HG02642 (cell line): ENCODE results near the gene CAMK2B.

Experiments used
- ATAC-seq: cut with Tn5 transposase; IDR thresholded peaks from one replicate; pipeline ENCODE4 v1.9.1; 2021; ENCODE audit warnings: mild to moderate bottlenecking; ENCODE audit not compliant: unreplicated experiment, poor library complexity

The CAMK2B gene

GRCh38 chr7:44331682-44332081 lies 6.3 kb upstream of the CAMK2B start:
- no peak for ATAC-seq

GRCh38 chr7:44330331-44330730 lies 4.9 kb upstream of the CAMK2B start:
- ATAC-seq = no peak

GRCh38 chr7:44329888-44330287 lies 4.5 kb upstream of the CAMK2B start:
- ATAC-seq = no peak

GRCh38 chr7:44329081-44329480 lies 3.7 kb upstream of the CAMK2B start:
- ATAC-seq = no peak

- ATAC-seq = no peak
Observed at GRCh38 chr7:44327981-44328380, 2.6 kb upstream of the CAMK2B start.

- no peak for ATAC-seq
Observed at GRCh38 chr7:44326261-44327125, 1.1 kb upstream of the CAMK2B start.

- ATAC-seq = no peak
Observed at GRCh38 chr7:44325811-44326241, 432 bp upstream of the CAMK2B start.

- ATAC-seq = no peak
Observed at GRCh38 chr7:44324481-44325200, 753 bp downstream of the CAMK2B start.

GRCh38 chr7:44324204-44324480 lies 1.3 kb downstream of the CAMK2B start:
- ATAC-seq = no peak

- no peak for ATAC-seq
Observed at GRCh38 chr7:44323381-44324203, 1.8 kb downstream of the CAMK2B start.

GRCh38 chr7:44322631-44323363 lies 2.6 kb downstream of the CAMK2B start:
- ATAC-seq = no peak

- ATAC-seq = no peak
Observed at GRCh38 chr7:44321796-44322195, 3.6 kb downstream of the CAMK2B start.

- ATAC-seq = no peak
Observed at GRCh38 chr7:44320794-44321371, 4.5 kb downstream of the CAMK2B start.

GRCh38 chr7:44320141-44320540 lies 5.3 kb downstream of the CAMK2B start:
- no peak for ATAC-seq

GRCh38 chr7:44318332-44318731 lies 7.1 kb downstream of the CAMK2B start:
- no peak for ATAC-seq

- ATAC-seq = no peak
Observed at GRCh38 chr7:44315301-44315903, 10.0 kb downstream of the CAMK2B start.

GRCh38 chr7:44313621-44314031 lies 11.8 kb downstream of the CAMK2B start:
- ATAC-seq = no peak

- no peak for ATAC-seq
Observed at GRCh38 chr7:44313016-44313415, 12.4 kb downstream of the CAMK2B start.
